Measurements from ENCODE around the gene PFAS.
A peak's percentile ranks its signal among the peaks of the same experiment; 100 is the strongest.
"Not testable (repeated sequence)": the region's sequence is repeated elsewhere in the genome, so short reads cannot be mapped to it uniquely, and the experiment has no call there.

PFAS gene, protein sequence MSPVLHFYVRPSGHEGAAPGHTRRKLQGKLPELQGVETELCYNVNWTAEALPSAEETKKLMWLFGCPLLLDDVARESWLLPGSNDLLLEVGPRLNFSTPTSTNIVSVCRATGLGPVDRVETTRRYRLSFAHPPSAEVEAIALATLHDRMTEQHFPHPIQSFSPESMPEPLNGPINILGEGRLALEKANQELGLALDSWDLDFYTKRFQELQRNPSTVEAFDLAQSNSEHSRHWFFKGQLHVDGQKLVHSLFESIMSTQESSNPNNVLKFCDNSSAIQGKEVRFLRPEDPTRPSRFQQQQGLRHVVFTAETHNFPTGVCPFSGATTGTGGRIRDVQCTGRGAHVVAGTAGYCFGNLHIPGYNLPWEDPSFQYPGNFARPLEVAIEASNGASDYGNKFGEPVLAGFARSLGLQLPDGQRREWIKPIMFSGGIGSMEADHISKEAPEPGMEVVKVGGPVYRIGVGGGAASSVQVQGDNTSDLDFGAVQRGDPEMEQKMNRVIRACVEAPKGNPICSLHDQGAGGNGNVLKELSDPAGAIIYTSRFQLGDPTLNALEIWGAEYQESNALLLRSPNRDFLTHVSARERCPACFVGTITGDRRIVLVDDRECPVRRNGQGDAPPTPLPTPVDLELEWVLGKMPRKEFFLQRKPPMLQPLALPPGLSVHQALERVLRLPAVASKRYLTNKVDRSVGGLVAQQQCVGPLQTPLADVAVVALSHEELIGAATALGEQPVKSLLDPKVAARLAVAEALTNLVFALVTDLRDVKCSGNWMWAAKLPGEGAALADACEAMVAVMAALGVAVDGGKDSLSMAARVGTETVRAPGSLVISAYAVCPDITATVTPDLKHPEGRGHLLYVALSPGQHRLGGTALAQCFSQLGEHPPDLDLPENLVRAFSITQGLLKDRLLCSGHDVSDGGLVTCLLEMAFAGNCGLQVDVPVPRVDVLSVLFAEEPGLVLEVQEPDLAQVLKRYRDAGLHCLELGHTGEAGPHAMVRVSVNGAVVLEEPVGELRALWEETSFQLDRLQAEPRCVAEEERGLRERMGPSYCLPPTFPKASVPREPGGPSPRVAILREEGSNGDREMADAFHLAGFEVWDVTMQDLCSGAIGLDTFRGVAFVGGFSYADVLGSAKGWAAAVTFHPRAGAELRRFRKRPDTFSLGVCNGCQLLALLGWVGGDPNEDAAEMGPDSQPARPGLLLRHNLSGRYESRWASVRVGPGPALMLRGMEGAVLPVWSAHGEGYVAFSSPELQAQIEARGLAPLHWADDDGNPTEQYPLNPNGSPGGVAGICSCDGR (N-terminal part only)

DNA sequence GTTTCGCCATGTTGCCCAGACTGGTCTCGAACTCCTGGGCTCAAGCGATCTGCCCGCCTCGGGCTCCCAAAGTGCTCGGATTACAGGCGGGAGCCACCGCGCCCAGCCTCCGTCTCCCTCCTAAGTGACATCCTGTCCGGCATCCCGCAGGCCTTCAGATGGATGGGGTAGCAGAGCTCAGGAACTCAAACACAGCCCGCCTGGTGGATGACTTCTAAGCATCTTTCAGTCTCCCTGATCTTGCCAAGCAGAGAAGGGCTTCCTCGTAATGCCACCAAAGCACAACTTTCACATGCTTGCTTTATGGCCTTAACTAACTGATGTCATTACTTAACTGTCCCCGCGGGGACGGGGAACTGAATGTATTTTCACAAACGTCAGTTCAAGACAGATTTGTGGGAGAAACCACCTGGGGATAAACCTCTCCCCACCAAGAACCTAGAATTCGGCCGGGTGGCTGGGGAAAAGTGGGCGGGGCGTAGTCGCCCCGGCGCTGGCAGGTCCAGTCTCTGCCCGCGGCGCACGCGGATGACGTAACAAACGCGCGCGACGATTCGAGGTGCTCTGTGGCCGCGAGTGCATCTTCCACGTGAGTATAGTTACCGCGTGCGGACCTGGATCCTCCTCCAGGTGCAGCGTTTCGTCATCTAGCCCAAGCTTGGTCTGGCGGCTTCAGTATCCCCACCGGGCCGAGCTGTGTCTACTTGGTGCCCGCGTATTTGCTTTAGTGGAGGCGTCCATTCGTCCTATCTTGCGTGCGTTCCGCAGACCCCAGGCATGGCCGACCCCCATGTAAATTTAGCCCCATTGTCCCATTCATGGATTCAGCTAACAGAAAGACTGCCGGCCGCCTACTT is at the start of gene PFAS:
Gene PFAS (plus strand): TSS at position 539 of the 857 bp plus-strand sequence. CDS start 4,649 bp downstream, outside the sequence.
- DNase-seq (ENCODE audit: low read depth) = peak; percentile 93

- DNase-seq (ENCODE audit: low read depth) = no peak
Observed at GRCh38 chr17:8204761-8205555, 44.1 kb upstream of the PFAS start.

GRCh38 chr17:8206536-8206935 is 42.6 kb upstream of the PFAS start:
- DNase-seq (ENCODE audit: low read depth) = no peak

DNA sequence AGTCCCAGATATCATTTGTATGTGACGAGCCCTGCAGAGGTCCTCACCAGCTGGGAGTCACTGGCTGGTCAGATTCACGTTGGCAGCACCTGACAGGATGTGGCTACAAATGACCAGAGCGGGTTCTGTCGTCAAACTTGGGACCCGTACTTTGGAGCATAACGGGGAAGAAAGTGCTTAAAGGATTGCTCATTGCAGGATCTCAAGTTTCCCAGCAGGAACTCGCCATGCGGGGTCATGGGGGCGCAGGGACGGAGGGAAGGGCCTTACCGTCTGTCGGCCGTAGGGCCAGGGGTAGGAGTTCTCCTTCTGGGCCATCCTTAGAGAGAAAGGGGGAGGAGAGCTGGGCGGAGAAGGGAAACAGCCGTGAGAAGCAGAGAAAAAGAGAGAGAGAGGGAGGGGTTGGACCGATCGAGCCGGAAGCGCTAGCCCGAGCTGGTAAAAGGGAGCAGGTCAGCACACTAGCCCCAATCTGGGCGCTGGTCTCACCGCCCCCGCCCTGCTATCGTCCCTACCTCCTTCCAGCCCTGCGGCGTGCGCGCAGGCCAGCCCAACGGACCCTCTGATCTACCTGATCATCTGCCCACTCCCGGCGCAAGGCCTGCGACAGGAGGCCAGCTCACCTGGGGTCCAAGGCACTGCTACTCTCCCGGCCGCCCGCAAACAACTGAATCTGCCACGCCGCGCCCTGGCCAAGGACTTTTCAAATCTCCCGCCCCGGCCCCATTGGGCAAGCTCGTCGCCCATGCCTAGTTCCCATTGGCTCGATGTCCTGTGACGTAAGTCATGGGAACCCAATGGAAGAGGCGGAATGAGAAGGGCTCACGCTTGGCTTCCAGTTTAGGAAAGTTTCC is 39.0 kb upstream of the PFAS start, which contains the start of gene AURKB:
Gene AURKB (minus strand): TSS at position 669 of the 854 bp plus-strand sequence. CDS start 351 bp downstream, at position 318.
- DNase-seq (ENCODE audit: low read depth) = peak; percentile 97

GRCh38 chr17:8210761-8211458 is 38.2 kb upstream of the PFAS start:
- DNase-seq (ENCODE audit: low read depth) = no peak

DNA sequence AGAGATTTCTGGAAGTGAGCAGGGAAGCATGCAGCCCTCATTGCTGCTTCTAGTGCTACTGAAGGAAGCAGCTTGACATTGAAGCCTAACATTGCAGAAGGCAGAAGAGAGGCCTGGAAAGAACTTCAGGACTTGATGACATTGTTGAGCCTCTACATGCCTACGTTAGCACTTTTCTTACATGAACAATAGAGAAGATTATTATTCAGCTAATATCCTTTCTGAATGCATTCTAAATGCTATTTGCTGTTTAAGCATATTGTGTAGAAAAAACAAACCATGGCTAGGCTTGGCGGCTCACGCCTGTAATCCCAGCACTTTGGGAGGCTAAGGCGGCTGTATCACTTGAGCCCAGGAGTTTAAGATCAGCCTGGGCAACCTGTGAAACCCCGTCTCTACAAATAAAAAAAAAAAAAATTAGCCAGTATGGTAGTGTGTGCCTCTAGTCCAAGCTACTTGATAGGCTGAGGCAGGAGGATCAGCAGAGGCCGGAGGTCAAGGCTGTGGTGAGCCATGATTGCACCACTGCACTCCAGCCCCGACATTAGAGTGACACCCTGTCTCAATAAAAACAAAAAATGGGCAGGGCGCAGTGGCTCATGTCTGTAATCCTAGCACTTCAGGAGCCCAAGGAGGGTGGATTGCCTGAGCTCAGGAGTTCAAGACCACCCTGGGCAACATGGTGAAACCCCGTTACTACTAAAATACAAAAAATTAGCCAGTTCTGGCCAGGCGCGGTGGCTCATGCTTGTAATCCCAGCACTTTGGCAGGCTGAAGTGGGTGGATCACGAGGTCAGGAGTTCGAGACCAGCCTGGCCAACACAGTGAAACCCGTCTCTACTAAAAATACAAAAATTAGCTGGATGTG is 36.5 kb upstream of the PFAS start:
- DNase-seq (ENCODE audit: low read depth) = peak; percentile 50

GRCh38 chr17:8214000-8214399 is 35.1 kb upstream of the PFAS start:
- DNase-seq (ENCODE audit: low read depth) = not testable (repeated sequence)

- peak; percentile 92 for DNase-seq (ENCODE audit: low read depth)
Observed at GRCh38 chr17:8220783-8221662, 28.1 kb upstream of the PFAS start.

GRCh38 chr17:8221663-8222379 is 27.3 kb upstream of the PFAS start:
- no peak for DNase-seq (ENCODE audit: low read depth)

DNA sequence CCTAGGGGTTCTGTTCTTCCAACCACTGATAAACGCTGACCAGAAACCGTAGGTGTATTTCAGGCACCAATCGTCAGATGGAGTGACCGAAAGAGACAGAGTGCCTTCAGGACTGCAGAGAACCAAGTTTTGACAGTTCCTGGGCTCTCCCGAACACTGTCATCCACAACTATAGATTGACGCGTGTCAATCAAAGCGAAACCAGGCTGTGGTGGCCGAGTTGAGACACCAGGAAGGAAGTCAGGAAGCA is 26.8 kb upstream of the PFAS start:
- peak; percentile 85 for DNase-seq (ENCODE audit: low read depth)

DNA sequence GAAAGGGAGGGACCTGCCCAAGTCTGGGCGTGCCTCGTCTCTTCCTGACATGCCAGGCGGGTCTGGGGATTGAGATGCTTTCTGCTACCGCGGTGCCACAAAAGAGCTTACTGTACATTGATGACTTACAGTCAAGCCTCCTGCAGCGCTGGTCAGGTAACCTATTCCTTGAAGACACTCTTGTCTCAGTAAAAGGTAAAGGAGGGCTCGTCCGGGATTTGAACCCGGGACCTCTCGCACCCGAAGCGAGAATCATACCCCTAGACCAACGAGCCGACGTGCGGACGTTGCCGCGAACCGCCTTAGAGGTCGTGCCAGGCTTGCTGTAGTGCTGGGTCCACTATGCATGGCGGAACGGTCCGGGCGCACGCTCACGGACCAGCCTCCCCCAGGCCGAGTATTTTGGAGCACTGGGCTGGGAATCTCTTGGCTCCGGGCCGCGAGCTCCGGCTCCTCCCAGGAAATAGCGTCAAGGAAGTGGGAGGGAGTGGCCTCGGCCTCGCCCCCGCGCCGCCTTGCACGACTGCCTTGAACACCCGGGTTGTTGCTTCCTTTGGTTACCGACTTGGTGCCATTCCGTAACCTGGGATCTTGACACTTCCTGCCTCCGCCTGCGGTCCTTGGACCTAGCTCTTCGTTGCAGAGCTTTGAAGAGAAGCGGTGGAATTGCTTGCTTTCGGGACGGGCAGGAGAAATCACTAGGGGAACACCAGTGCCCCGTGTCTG is 26.3 kb upstream of the PFAS start:
- DNase-seq (ENCODE audit: low read depth) = peak; percentile 94

- DNase-seq (ENCODE audit: low read depth) = peak; percentile 52
Observed at GRCh38 chr17:8223356-8224126, 25.5 kb upstream of the PFAS start.

- DNase-seq (ENCODE audit: low read depth) = no peak
Observed at GRCh38 chr17:8224891-8225812, 23.9 kb upstream of the PFAS start.
